Hepatocyte (in vitro differentiated cells): ENCODE measurements around the gene MIS18A. TPM values are rescaled to one million over a fixed set of nuclear protein-coding genes. Genes with fewer than 3 reads are reported as not detected.

Experiments
- DNase-seq: peaks from one replicate; pipeline ENCODE4 v3.0.0-alpha.2; 2016; ENCODE audit warnings: low spot score
- H2AFZ ChIP-seq: fragments of 200-600 bp; sonication (generic); 2 replicates; pipeline ENCODE4 v1.6.0; 2016; ENCODE audit warnings: antibody characterized with exemption, mild to moderate bottlenecking
- H3K27ac ChIP-seq: fragments of 200-600 bp; sonication (generic); 2 replicates; pipeline ENCODE4 v1.5.1; 2016; ENCODE audit warnings: mild to moderate bottlenecking
- H3K27me3 ChIP-seq: fragments of 200-600 bp; sonication (generic); 2 replicates; pipeline ENCODE4 v1.6.1; 2016
- H3K36me3 ChIP-seq: fragments of 200-600 bp; sonication (generic); replicated peaks from 2 replicates; pipeline ENCODE4 v1.5.1; 2016; ENCODE audit warnings: low read depth; ENCODE audit not compliant: insufficient read depth
- H3K4me1 ChIP-seq: fragments of 200-600 bp; sonication (generic); 2 replicates; pipeline ENCODE4 v1.5.1; 2016; ENCODE audit warnings: mild to moderate bottlenecking, moderate library complexity; ENCODE audit not compliant: insufficient read depth
- H3K4me2 ChIP-seq: fragments of 200-600 bp; sonication (generic); 2 replicates; pipeline ENCODE4 v1.6.0; 2016
- H3K4me3 ChIP-seq: fragments of 200-600 bp; sonication (generic); 2 replicates; pipeline ENCODE4 v1.5.1; 2016; ENCODE audit warnings: mild to moderate bottlenecking
- H3K79me2 ChIP-seq: fragments of 200-600 bp; sonication (generic); 2 replicates; pipeline ENCODE4 v1.6.0; 2017; ENCODE audit warnings: mild to moderate bottlenecking
- H3K9me2 ChIP-seq: fragments of 200-600 bp; sonication (generic); replicated peaks from 2 replicates; pipeline ENCODE4 v1.6.0; 2017; ENCODE audit warnings: mild to moderate bottlenecking; ENCODE audit not compliant: insufficient read depth
- H3K9me3 ChIP-seq: fragments of 200-600 bp; sonication (generic); 2 replicates; pipeline ENCODE4 v1.5.1; 2016; ENCODE audit warnings: low read depth, mild to moderate bottlenecking
- H4K20me1 ChIP-seq: fragments of 200-600 bp; sonication (generic); 2 replicates; pipeline ENCODE4 v1.6.0; 2016; ENCODE audit warnings: mild to moderate bottlenecking; ENCODE audit not compliant: insufficient read depth, poor library complexity, severe bottlenecking
- CTCF ChIP-seq: fragments of 200-600 bp; sonication (generic); IDR thresholded peaks from 2 replicates; pipeline ENCODE4 v1.5.1; 2016; ENCODE audit warnings: antibody characterized with exemption, mild to moderate bottlenecking; ENCODE audit not compliant: poor library complexity
- EZH2 ChIP-seq: fragments of 200-600 bp; sonication (generic); IDR thresholded peaks from 2 replicates; pipeline ENCODE4 v1.6.1; 2016; ENCODE audit warnings: antibody characterized with exemption, mild to moderate bottlenecking, borderline replicate concordance
- EZH2phosphoT487 ChIP-seq: fragments of 200-600 bp; sonication (generic); IDR thresholded peaks from one replicate; pipeline ENCODE4 v1.6.1; 2018; ENCODE audit warnings: antibody characterized with exemption, mild to moderate bottlenecking, low read depth, moderate library complexity; ENCODE audit not compliant: unreplicated experiment, severe bottlenecking
- WGBS: methylation state at CpG from one replicate; pipeline ENCODE4 v1.1.6; 2016; ENCODE audit warnings: low lambda C conversion rate; ENCODE audit errors: missing lambda C conversion rate; 5-methylcytosine and 5-hydroxymethylcytosine counted together
- polyA plus RNA-seq: library from polyadenylated mRNA; unstranded; fragments of >200 nt; fragmentation: Nextera tagmentation; extraction: Ambion mirVana; gene quantifications from 2 replicates; pipeline ENCODE4 v1.2.1, GENCODE V29; 2016
- total RNA-seq: library from RNA; depleted of rRNA; stranded (reverse); fragments of >200 nt; gene quantifications from 2 replicates; pipeline ENCODE4 v1.2.3, GENCODE V29; 2014

Gene MIS18A
- total and polyA plus RNA-seq, 2 experiments from 2014 or later = 9.4 to 11.2 TPM

GRCh38 chr21:32316361-32317215 is 37.7 kb upstream of the MIS18A start:
- no peaks in the 10 kb centered on the region for H3K36me3 ChIP-seq
- 98% methylated on average over 22 of the region's 22 CpGs for WGBS

GRCh38 chr21:32315511-32316281 is 36.8 kb upstream of the MIS18A start:
- TF ChIP-seq EZH2 (no peak), EZH2phosphoT487 (no peak), CTCF (no peak)
- WGBS = 94% methylated on average over 14 of the region's 14 CpGs
- Histone ChIP-seq H3K27me3 (no peaks in the 10 kb centered on the region), H3K9me2 (no peaks in the 10 kb centered on the region), H3K9me3 (no peaks in the 10 kb centered on the region), H3K27ac (no peak overlapping the region), H3K36me3 (no peaks in the 10 kb centered on the region), H2AFZ (no peak overlapping the region), H3K4me1 (no peaks in the 10 kb centered on the region), H4K20me1 (no peaks in the 10 kb centered on the region), H3K79me2 (no peaks in the 10 kb centered on the region), H3K4me2 (no peak overlapping the region), H3K4me3 (no peak overlapping the region)
- no peak for DNase-seq

More at GRCh38 chr21:32316361-32317215, 37.7 kb upstream of the MIS18A start:
- H3K9me2 ChIP-seq = no peaks in the 10 kb centered on the region
- no peaks in the 10 kb centered on the region for H4K20me1 ChIP-seq
- H3K27ac ChIP-seq = no peak overlapping the region
- H3K9me3 ChIP-seq = no peaks in the 10 kb centered on the region
- H3K27me3 ChIP-seq = no peaks in the 10 kb centered on the region
- no peak overlapping the region for H2AFZ ChIP-seq
- no peak overlapping the region for H3K4me3 ChIP-seq
- H3K4me2 ChIP-seq = no peak overlapping the region
- no peaks in the 10 kb centered on the region for H3K79me2 ChIP-seq
- no peak for DNase-seq
- H3K4me1 ChIP-seq = no peaks in the 10 kb centered on the region
- no peak for TF ChIP-seq EZH2phosphoT487
- TF ChIP-seq CTCF = no peak
- no peak for TF ChIP-seq EZH2

GRCh38 chr21:32314806-32315205 is 36.0 kb upstream of the MIS18A start:
- Histone ChIP-seq H3K27me3 (no peaks in the 10 kb centered on the region), H3K9me2 (no peaks in the 10 kb centered on the region), H3K9me3 (no peaks in the 10 kb centered on the region), H3K27ac (no peak overlapping the region), H2AFZ (no peak overlapping the region), H3K79me2 (no peaks in the 10 kb centered on the region), H3K4me2 (no peak overlapping the region), H3K4me1 (no peaks in the 10 kb centered on the region), H3K4me3 (no peak overlapping the region), H4K20me1 (no peaks in the 10 kb centered on the region), H3K36me3 (no peaks in the 10 kb centered on the region)
- 96% methylated on average over 16 of the region's 16 CpGs for WGBS
- TF ChIP-seq EZH2 (no peak), EZH2phosphoT487 (no peak), CTCF (no peak)
- no peak for DNase-seq
